Measurements from ENCODE around the gene BSPRY.

Gene BSPRY

GRCh38 chr9:113359385-113359784, 10.0 kb downstream of the BSPRY start:
- H3K79me2 ChIP-seq (ENCODE audit: insufficient read depth, low read length) = no peaks in the 10 kb centered on the region
- no peaks in the 10 kb centered on the region for H3K36me3 ChIP-seq (ENCODE audit: insufficient read depth, low read length)
- H4K20me1 ChIP-seq (ENCODE audit: insufficient read depth, low read length, poor library complexity, severe bottlenecking) = no peaks in the 10 kb centered on the region
- H2AFZ ChIP-seq (ENCODE audit: low read length) = no peak overlapping the region
- no peak overlapping the region for H3K4me2 ChIP-seq (ENCODE audit: low read depth, low read length, poor library complexity, severe bottlenecking)
- H3F3A ChIP-seq (ENCODE audit: low read depth) = no peaks in the 10 kb centered on the region
- H3K9me3 ChIP-seq (ENCODE audit: insufficient read depth, low read depth, low read length) = no peaks in the 10 kb centered on the region
- H3K4me3 ChIP-seq (ENCODE audit: low read length, poor library complexity, severe bottlenecking) = no peak overlapping the region
- TF ChIP-seq CTCF (conservative IDR thresholded peaks at IDR 0.05; ENCODE audit: low read length) = no peak
- no peak for TF ChIP-seq EZH2phosphoT487 (IDR thresholded peaks at IDR 0.05; ENCODE audit: borderline replicate concordance)
- H3K9ac ChIP-seq (ENCODE audit: low read depth, low read length, poor library complexity, severe bottlenecking) = no peak overlapping the region
- H3K27me3 ChIP-seq (ENCODE audit: insufficient read depth, low read length, poor library complexity, severe bottlenecking) = no peaks in the 10 kb centered on the region
- H3K4me1 ChIP-seq (ENCODE audit: insufficient read depth, low read length, poor library complexity, severe bottlenecking) = no peaks in the 10 kb centered on the region
- no peaks in the 10 kb centered on the region for H3K9me2 ChIP-seq (replicated peaks; ENCODE audit: low read depth, low read length)

GRCh38 chr9:113360242-113360842, 11.0 kb downstream of the BSPRY start:
- no peaks in the 10 kb centered on the region for H3K4me1 ChIP-seq (ENCODE audit: insufficient read depth, low read length, poor library complexity, severe bottlenecking)
- H3K9me3 ChIP-seq (ENCODE audit: insufficient read depth, low read depth, low read length) = no peaks in the 10 kb centered on the region
- no peak overlapping the region for H3K4me3 ChIP-seq (ENCODE audit: low read length, poor library complexity, severe bottlenecking)
- H4K20me1 ChIP-seq (ENCODE audit: insufficient read depth, low read length, poor library complexity, severe bottlenecking) = no peaks in the 10 kb centered on the region
- no peaks in the 10 kb centered on the region for H3K36me3 ChIP-seq (ENCODE audit: insufficient read depth, low read length)
- no peak overlapping the region for H3K4me2 ChIP-seq (ENCODE audit: low read depth, low read length, poor library complexity, severe bottlenecking)
- H3K9ac ChIP-seq (ENCODE audit: low read depth, low read length, poor library complexity, severe bottlenecking) = no peak overlapping the region
- H3K27me3 ChIP-seq (ENCODE audit: insufficient read depth, low read length, poor library complexity, severe bottlenecking) = no peaks in the 10 kb centered on the region
- no peaks in the 10 kb centered on the region for H3K79me2 ChIP-seq (ENCODE audit: insufficient read depth, low read length)
- H2AFZ ChIP-seq (ENCODE audit: low read length) = no peak overlapping the region
- H3F3A ChIP-seq (ENCODE audit: low read depth) = no peaks in the 10 kb centered on the region
- H3K9me2 ChIP-seq (replicated peaks; ENCODE audit: low read depth, low read length) = no peaks in the 10 kb centered on the region
- no peak for TF ChIP-seq EZH2phosphoT487 (IDR thresholded peaks at IDR 0.05; ENCODE audit: borderline replicate concordance)
- TF ChIP-seq CTCF (conservative IDR thresholded peaks at IDR 0.05; ENCODE audit: low read length) = no peak

- Histone ChIP-seq H2AFZ (ENCODE audit: low read length) (no peak overlapping the region), H3K4me2 (ENCODE audit: low read depth, low read length, poor library complexity, severe bottlenecking) (no peak overlapping the region)
- TF ChIP-seq CTCF (conservative IDR thresholded peaks at IDR 0.05; ENCODE audit: low read length) (no peak), EZH2phosphoT487 (IDR thresholded peaks at IDR 0.05; ENCODE audit: borderline replicate concordance) (no peak)
Observed at GRCh38 chr9:113361304-113362018, 12.1 kb downstream of the BSPRY start.

More at GRCh38 chr9:113361304-113362018, 12.1 kb downstream of the BSPRY start:
- Histone ChIP-seq H3K9me2 (replicated peaks; ENCODE audit: low read depth, low read length) (no peaks in the 10 kb centered on the region), H4K20me1 (ENCODE audit: insufficient read depth, low read length, poor library complexity, severe bottlenecking) (no peaks in the 10 kb centered on the region), H3F3A (ENCODE audit: low read depth) (no peaks in the 10 kb centered on the region), H3K4me1 (ENCODE audit: insufficient read depth, low read length, poor library complexity, severe bottlenecking) (no peaks in the 10 kb centered on the region), H3K9me3 (ENCODE audit: insufficient read depth, low read depth, low read length) (no peaks in the 10 kb centered on the region), H3K36me3 (ENCODE audit: insufficient read depth, low read length) (no peaks in the 10 kb centered on the region), H3K27me3 (ENCODE audit: insufficient read depth, low read length, poor library complexity, severe bottlenecking) (no peaks in the 10 kb centered on the region), H3K9ac (ENCODE audit: low read depth, low read length, poor library complexity, severe bottlenecking) (no peak overlapping the region), H3K4me3 (ENCODE audit: low read length, poor library complexity, severe bottlenecking) (no peak overlapping the region), H3K79me2 (ENCODE audit: insufficient read depth, low read length) (no peaks in the 10 kb centered on the region)

Measured in Loucy (cell line).